Measurements from ENCODE around the gene GNB1L.

GNB1L gene

DNA sequence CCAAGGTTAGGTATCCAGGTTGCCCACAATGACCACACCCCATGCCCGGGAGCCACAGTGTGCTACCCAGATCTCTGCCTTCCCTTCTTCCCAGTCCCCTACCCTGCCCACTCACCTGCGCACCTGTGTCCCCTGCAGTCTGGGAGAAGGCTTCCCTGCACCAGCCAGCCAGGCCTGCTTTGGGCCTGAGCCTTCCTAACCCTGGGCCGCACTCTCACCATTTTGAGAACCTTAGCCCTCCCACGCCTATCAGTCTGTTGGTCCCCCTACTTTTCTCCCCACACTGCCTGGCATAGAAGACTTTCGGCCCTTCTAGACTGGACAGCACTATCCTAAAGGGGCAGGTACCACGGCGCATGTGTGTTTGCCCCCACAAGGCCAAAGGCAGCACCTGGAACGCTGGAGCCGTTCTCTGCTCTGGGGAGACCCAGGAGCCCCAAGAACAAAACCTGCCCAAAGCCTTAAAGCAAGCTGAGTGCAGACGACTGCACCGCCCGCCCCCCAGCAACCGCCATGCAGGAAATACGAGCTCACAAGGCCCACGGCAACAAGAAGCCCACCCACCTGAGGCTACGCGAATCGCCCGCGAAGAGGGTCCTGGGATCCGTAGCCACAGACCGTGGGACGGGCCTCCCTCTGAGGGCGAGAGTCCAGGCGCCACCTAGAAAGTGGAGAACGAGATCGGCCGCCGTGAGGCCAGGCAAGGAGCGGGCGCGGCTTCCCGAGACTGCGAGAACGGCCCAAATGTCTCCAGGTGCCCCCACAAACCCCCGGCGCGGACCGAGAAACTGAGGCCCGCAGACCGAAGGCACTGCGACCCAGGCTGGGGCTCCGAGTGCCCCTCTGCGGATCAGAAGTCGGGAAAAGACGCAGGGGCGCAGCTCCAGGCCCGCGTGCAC lies 546 bp downstream of the GNB1L start:
- Histone ChIP-seq H3K4me3 (ENCODE audit: insufficient read depth in 1 of 2, low read depth in 1 of 2, low read length in 2 of 2) (peak overlapping the region; percentile 64 to 96), H4K91ac (ENCODE audit: low read length) (peak overlapping the region; percentile 84), H3K14ac (ENCODE audit: low read length in 2 of 2) (peak overlapping the region in 1 of 2 experiments; percentile 76), H3K4ac (ENCODE audit: low read depth in 1 of 2, low read length in 2 of 2) (peak overlapping the region; percentile 1 to 70), H3K23ac (ENCODE audit: low read length in 2 of 2) (peak overlapping the region; percentile 5 to 20), H3K27ac (ENCODE audit: low read length, poor library complexity, severe bottlenecking) (peak overlapping the region; percentile 73), H2AK5ac (ENCODE audit: low read length, severe bottlenecking) (no peak overlapping the region), H3K18ac (ENCODE audit: low read depth in 1 of 2, low read length in 2 of 2) (peak overlapping the region; percentile 22 to 50), H3K9me3 (ENCODE audit: control insufficient read depth, low read length) (no peaks in the 10 kb centered on the region), H3K36me3 (ENCODE audit: control insufficient read depth in 1 of 2, insufficient read depth in 2 of 2, low read depth in 1 of 2, low read length in 2 of 2) (peaks cover 27 to 28% of the 10 kb centered on the region in 2 experiments), H4K8ac (ENCODE audit: low read length) (no peak overlapping the region), H3K4me1 (ENCODE audit: control insufficient read depth, insufficient read depth, low read depth, low read length) (peaks cover 44% of the 10 kb centered on the region), H2BK5ac (ENCODE audit: low read depth, low read length, poor library complexity, severe bottlenecking) (peak overlapping the region; percentile 48), H3K27me3 (ENCODE audit: control insufficient read depth in 1 of 2, insufficient read depth in 1 of 2, low read length in 2 of 2) (no peaks in the 10 kb centered on the region), H2AFZ (ENCODE audit: low read depth, low read length) (peak overlapping the region; percentile 21), H2BK12ac (ENCODE audit: low read length in 2 of 2) (peak overlapping the region in 1 of 2 experiments; percentile 37), H2BK120ac (ENCODE audit: low read depth, low read length) (no peak overlapping the region), H3K79me1 (replicated peaks; ENCODE audit: low read length, poor library complexity, severe bottlenecking) (peaks cover 23% of the 10 kb centered on the region), H3K4me2 (ENCODE audit: low read length, poor library complexity, severe bottlenecking) (peak overlapping the region; percentile 85), H3K9ac (ENCODE audit: low read length) (peak overlapping the region; percentile 96), H2BK15ac (ENCODE audit: low read depth, poor library complexity, severe bottlenecking) (no peak overlapping the region)
- no peak for DNase-seq
- WGBS, result 3% methylated on average over 49 of the region's 49 CpGs

- Histone ChIP-seq H2AFZ (ENCODE audit: low read depth, low read length) (no peak overlapping the region), H2BK5ac (ENCODE audit: low read depth, low read length, poor library complexity, severe bottlenecking) (no peak overlapping the region), H3K79me1 (replicated peaks; ENCODE audit: low read length, poor library complexity, severe bottlenecking) (peaks cover 29% of the 10 kb centered on the region), H3K36me3 (ENCODE audit: control insufficient read depth in 1 of 2, insufficient read depth in 2 of 2, low read depth in 1 of 2, low read length in 2 of 2) (peaks cover 27 to 32% of the 10 kb centered on the region in 2 experiments), H3K4me3 (ENCODE audit: insufficient read depth in 1 of 2, low read depth in 1 of 2, low read length in 2 of 2) (peak overlapping the region; percentile 64 to 96), H3K14ac (ENCODE audit: low read length in 2 of 2) (peak overlapping the region; percentile 37 to 76), H3K4ac (ENCODE audit: low read depth in 1 of 2, low read length in 2 of 2) (no peak overlapping the region), H2BK12ac (ENCODE audit: low read length in 2 of 2) (no peak overlapping the region), H3K9me3 (ENCODE audit: control insufficient read depth, low read length) (no peaks in the 10 kb centered on the region), H2BK15ac (ENCODE audit: low read depth, poor library complexity, severe bottlenecking) (peak overlapping the region; percentile 12), H3K27me3 (ENCODE audit: control insufficient read depth in 1 of 2, insufficient read depth in 1 of 2, low read length in 2 of 2) (no peaks in the 10 kb centered on the region), H3K23ac (ENCODE audit: low read length in 2 of 2) (peak overlapping the region in 1 of 2 experiments; percentile 40), H2AK5ac (ENCODE audit: low read length, severe bottlenecking) (no peak overlapping the region), H3K18ac (ENCODE audit: low read depth in 1 of 2, low read length in 2 of 2) (peak overlapping the region in 1 of 2 experiments; percentile 9), H4K8ac (ENCODE audit: low read length) (no peak overlapping the region), H4K91ac (ENCODE audit: low read length) (peak overlapping the region; percentile 84), H3K9ac (ENCODE audit: low read length) (peak overlapping the region; percentile 96), H2BK120ac (ENCODE audit: low read depth, low read length) (no peak overlapping the region), H3K4me2 (ENCODE audit: low read length, poor library complexity, severe bottlenecking) (peak overlapping the region; percentile 85), H3K4me1 (ENCODE audit: control insufficient read depth, insufficient read depth, low read depth, low read length) (peaks cover 52% of the 10 kb centered on the region), H3K27ac (ENCODE audit: low read length, poor library complexity, severe bottlenecking) (no peak overlapping the region)
- DNase-seq, result no peak
- 60% methylated on average over 11 of the region's 11 CpGs for WGBS
Observed at GRCh38 chr22:19853058-19853878, 1.4 kb downstream of the GNB1L start.

DNA sequence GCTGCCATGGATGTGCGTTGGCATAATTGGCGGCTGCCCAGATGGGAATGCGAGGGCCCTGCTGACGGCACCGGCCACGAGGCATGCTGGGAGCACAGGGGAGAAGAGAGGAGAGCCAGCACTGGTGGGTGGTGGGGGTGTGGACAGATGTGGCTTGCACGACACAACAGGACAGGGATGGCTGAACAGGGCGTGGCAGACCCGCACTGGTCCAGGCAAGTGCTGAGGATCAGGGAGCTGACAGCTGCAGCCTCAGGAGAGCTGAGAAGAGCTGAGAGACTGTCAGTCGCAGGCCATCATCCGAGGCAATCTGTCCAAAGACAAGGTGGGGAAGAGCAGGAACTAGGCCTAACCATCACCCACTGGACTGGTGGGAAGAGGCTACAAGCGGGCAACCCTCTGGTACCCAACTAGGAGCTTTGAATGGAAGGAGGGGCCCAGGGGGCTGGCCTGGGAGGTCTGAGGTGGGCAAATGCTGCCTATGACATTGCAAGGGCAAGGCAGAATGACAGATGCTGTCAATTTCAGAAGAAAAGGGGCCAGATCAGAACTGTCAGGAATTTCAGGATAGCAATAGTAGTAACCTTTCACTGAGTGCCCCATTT lies 2.4 kb downstream of the GNB1L start:
- Histone ChIP-seq H4K91ac (ENCODE audit: low read length) (peak overlapping the region; percentile 64), H3K4ac (ENCODE audit: low read depth in 1 of 2, low read length in 2 of 2) (no peak overlapping the region), H2BK12ac (ENCODE audit: low read length in 2 of 2) (no peak overlapping the region), H3K27ac (ENCODE audit: low read length, poor library complexity, severe bottlenecking) (no peak overlapping the region), H3K14ac (ENCODE audit: low read length in 2 of 2) (no peak overlapping the region), H3K79me1 (replicated peaks; ENCODE audit: low read length, poor library complexity, severe bottlenecking) (peaks cover 34% of the 10 kb centered on the region), H2AFZ (ENCODE audit: low read depth, low read length) (no peak overlapping the region), H2AK5ac (ENCODE audit: low read length, severe bottlenecking) (no peak overlapping the region), H2BK5ac (ENCODE audit: low read depth, low read length, poor library complexity, severe bottlenecking) (no peak overlapping the region), H3K4me3 (ENCODE audit: insufficient read depth in 1 of 2, low read depth in 1 of 2, low read length in 2 of 2) (no peak overlapping the region), H3K23ac (ENCODE audit: low read length in 2 of 2) (no peak overlapping the region), H3K9ac (ENCODE audit: low read length) (peak overlapping the region; percentile 96), H4K8ac (ENCODE audit: low read length) (peak overlapping the region; percentile 52), H3K4me1 (ENCODE audit: control insufficient read depth, insufficient read depth, low read depth, low read length) (peaks cover 54% of the 10 kb centered on the region), H3K18ac (ENCODE audit: low read depth in 1 of 2, low read length in 2 of 2) (no peak overlapping the region), H2BK120ac (ENCODE audit: low read depth, low read length) (no peak overlapping the region), H2BK15ac (ENCODE audit: low read depth, poor library complexity, severe bottlenecking) (no peak overlapping the region), H3K4me2 (ENCODE audit: low read length, poor library complexity, severe bottlenecking) (no peak overlapping the region), H3K36me3 (ENCODE audit: control insufficient read depth in 1 of 2, insufficient read depth in 2 of 2, low read depth in 1 of 2, low read length in 2 of 2) (peaks cover 27 to 37% of the 10 kb centered on the region in 2 experiments), H3K9me3 (ENCODE audit: control insufficient read depth, low read length) (no peaks in the 10 kb centered on the region), H3K27me3 (ENCODE audit: control insufficient read depth in 1 of 2, insufficient read depth in 1 of 2, low read length in 2 of 2) (no peaks in the 10 kb centered on the region)
- 95% methylated on average over 12 of the region's 12 CpGs for WGBS
- DNase-seq, result no peak
